A549 (cell line): ENCODE data around the gene MED13L. TPM values are rescaled to one million over a fixed set of nuclear protein-coding genes. Genes with fewer than 3 reads are reported as not detected.

Source experiments
- ATAC-seq, 2 experiments: fragments of 200-7000 bp in 1 of 2; fragments of >200 bp in 1 of 2; cut with Nextera tagmentation in 1 of 2; cut with Tn5 transposase in 1 of 2; 3 replicates each; pipeline versions ENCODE4 v1.8.0 to v1.9.1; 2018 to 2020; ENCODE audit warnings: mild to moderate bottlenecking in 1 of 2, moderate library complexity in 1 of 2
- CTCF ChIA-PET: fragments of 300-600 bp; sonication (Branson Sonifier 250); formaldehyde crosslinking; extraction: SDS; loops from one replicate; lab custom pipeline; 2021; ENCODE audit warnings: antibody characterized with exemption, inconsistent platforms; lab: Yijun Ruan, JAX
- POLR2A ChIA-PET: fragments of 350-600 bp; formaldehyde crosslinking; extraction: SDS; loops from one replicate; lab custom pipeline; 2021; ENCODE audit warnings: antibody characterized with exemption, inconsistent platforms; lab: Yijun Ruan, JAX
- DNase-seq, 2 experiments: peaks; one replicate each; pipeline versions ENCODE4 v3.0.0 to v3.0.0-alpha.2; 2011 to 2016; ENCODE audit warnings: low read depth in 1 of 2, low spot score in 1 of 2
- FAIRE-seq: peaks from 2 replicates; lab custom pipeline; 2011; peaks lifted over from hg19 to GRCh38; lab: Jason Lieb, UNC
- H3K27ac ChIP-seq, 2 experiments: fragments of >200 bp; sonication (Bioruptor Twin); formaldehyde crosslinking; 3 replicates each; pipeline ENCODE4 v1.5.1; 2016 to 2017
- H3K4me1 ChIP-seq: fragments of >200 bp; sonication (Bioruptor Twin); formaldehyde crosslinking; 3 replicates; pipeline ENCODE4 v1.6.1; 2016
- H3K4me2 ChIP-seq: fragments of >200 bp; sonication (Bioruptor Twin); formaldehyde crosslinking; 3 replicates; pipeline ENCODE4 v1.6.1; 2016
- H3K4me3 ChIP-seq: fragments of >200 bp; sonication (Bioruptor Twin); formaldehyde crosslinking; 3 replicates; pipeline ENCODE4 v1.5.1; 2016
- H3K9me3 ChIP-seq: fragments of >200 bp; sonication (Bioruptor Twin); formaldehyde crosslinking; 3 replicates; pipeline ENCODE4 v1.6.1; 2016
- CBX2 ChIP-seq: fragments of 200-600 bp; sonication (generic); IDR thresholded peaks from 2 replicates; pipeline ENCODE4 v1.6.1; 2016; ENCODE audit warnings: low read depth, mild to moderate bottlenecking, borderline replicate concordance
- CEBPB ChIP-seq, 2 experiments: fragments of >200 bp in 1 of 2; sonication (Bioruptor Twin) in 1 of 2; formaldehyde crosslinking in 1 of 2; IDR thresholded peaks; 2 replicates each; pipeline ENCODE4 v1.6.1; 2012 to 2016
- E2F6 ChIP-seq: IDR thresholded peaks from 2 replicates; pipeline ENCODE4 v1.6.1; 2012; ENCODE audit warnings: low read depth, borderline replicate concordance
- EHF ChIP-seq: fragments of 250-450 bp; sonication (Bioruptor Pico); IDR thresholded peaks from 2 replicates; pipeline ENCODE4 v1.5.0; 2020; ENCODE audit warnings: mild to moderate bottlenecking
- EP300 ChIP-seq, 2 experiments: fragments of >200 bp; sonication (Bioruptor Twin); formaldehyde crosslinking; IDR thresholded peaks; 2 replicates in 1 of 2; 3 replicates in 1 of 2; pipeline ENCODE4 v1.6.1; 2016 to 2017
- ESRRA ChIP-seq: fragments of 150-350 bp; IDR thresholded peaks from 2 replicates; pipeline ENCODE4 v1.6.1; 2014; ENCODE audit warnings: mild to moderate bottlenecking, low read length, borderline replicate concordance
- FOSB ChIP-seq: fragments of 250-450 bp; sonication (Bioruptor Pico); IDR thresholded peaks from 2 replicates; pipeline ENCODE4 v1.5.0; 2020; ENCODE audit warnings: mild to moderate bottlenecking, moderate library complexity
- FOSL2 ChIP-seq, 2 experiments: fragments of 450-650 bp in 1 of 2; fragments of >200 bp in 1 of 2; sonication (Bioruptor Twin) in 1 of 2; formaldehyde crosslinking; IDR thresholded peaks; 2 replicates each; pipeline versions ENCODE4 v1.5.0 to v1.6.1; 2016 to 2020; ENCODE audit warnings: mild to moderate bottlenecking in 1 of 2, moderate library complexity in 1 of 2
- GATA3 ChIP-seq: IDR thresholded peaks from 2 replicates; pipeline ENCODE4 v1.6.1; 2012; ENCODE audit warnings: borderline replicate concordance
- HDAC2 ChIP-seq: fragments of 200-600 bp; sonication (generic); IDR thresholded peaks from 2 replicates; pipeline ENCODE4 v1.6.1; 2016
- HOXB5 ChIP-seq: fragments of 250-450 bp; sonication (Bioruptor Pico); IDR thresholded peaks from 2 replicates; pipeline ENCODE4 v1.5.0; 2020; ENCODE audit warnings: mild to moderate bottlenecking, moderate library complexity
- JUN ChIP-seq, 2 experiments: fragments of >200 bp; sonication (Bioruptor Twin); formaldehyde crosslinking; IDR thresholded peaks; 2 replicates in 1 of 2; 3 replicates in 1 of 2; pipeline ENCODE4 v1.6.1; 2016 to 2017
- JUNB ChIP-seq: fragments of >200 bp; sonication (Bioruptor Twin); formaldehyde crosslinking; IDR thresholded peaks from 2 replicates; pipeline ENCODE4 v1.6.1; 2016
- MAFK ChIP-seq: fragments of 450-650 bp; IDR thresholded peaks from 2 replicates; pipeline ENCODE4 v1.6.1; 2014; ENCODE audit not compliant: partially characterized antibody
- MAX ChIP-seq: IDR thresholded peaks from 2 replicates; pipeline ENCODE4 v1.6.1; 2012
- PBX3 ChIP-seq: IDR thresholded peaks from 2 replicates; pipeline ENCODE4 v1.6.1; 2012
- POLR2A ChIP-seq: IDR thresholded peaks from 2 replicates; pipeline ENCODE4 v1.6.1; 2012; ENCODE audit warnings: mild to moderate bottlenecking, low read length
- RAD21 ChIP-seq, 2 experiments: fragments of >200 bp in 1 of 2; sonication (Bioruptor Twin) in 1 of 2; formaldehyde crosslinking in 1 of 2; IDR thresholded peaks in 1 of 2; conservative IDR thresholded peaks in 1 of 2; 2 replicates in 1 of 2; 3 replicates in 1 of 2; pipeline ENCODE4 v1.6.1; 2012 to 2018; ENCODE audit warnings: inconsistent platforms in 1 of 2
- RFX5 ChIP-seq: fragments of 450-650 bp; IDR thresholded peaks from 2 replicates; pipeline ENCODE4 v1.7.1; 2014; ENCODE audit warnings: antibody characterized with exemption, mild to moderate bottlenecking, moderate library complexity
- RNF2 ChIP-seq: fragments of 200-600 bp; sonication (generic); IDR thresholded peaks from 2 replicates; pipeline ENCODE4 v1.6.1; 2016; ENCODE audit warnings: low read depth, mild to moderate bottlenecking, antibody characterized with exemption, moderate library complexity, borderline replicate concordance
- TFCP2L1 ChIP-seq: fragments of 250-450 bp; sonication (Bioruptor Pico); IDR thresholded peaks from 2 replicates; pipeline ENCODE4 v1.5.0; 2021; ENCODE audit warnings: mild to moderate bottlenecking
- TP53 ChIP-seq: fragments of 250-450 bp; sonication (Bioruptor Pico); IDR thresholded peaks from 2 replicates; pipeline ENCODE4 v1.5.0; 2021; ENCODE audit warnings: mild to moderate bottlenecking, moderate library complexity
- ZNF302 ChIP-seq: fragments of 250-450 bp; sonication (Bioruptor Pico); IDR thresholded peaks from 2 replicates; pipeline ENCODE4 v1.9.0; 2021; ENCODE audit warnings: inconsistent platforms, mild to moderate bottlenecking, moderate library complexity
- ZSCAN20 ChIP-seq: fragments of 250-450 bp; sonication (Bioruptor Pico); IDR thresholded peaks from 2 replicates; pipeline ENCODE4 v1.8.0; 2022; ENCODE audit warnings: mild to moderate bottlenecking, moderate library complexity
- WGBS: methylation state at CpG from one replicate; pipeline ENCODE4 v1.1.6; 2017; ENCODE audit errors: missing lambda C conversion rate; 5-methylcytosine and 5-hydroxymethylcytosine counted together
- polyA plus RNA-seq, 4 experiments: library from polyadenylated mRNA; depleted of rRNA in 3 of 4; stranded (reverse); fragments of >200 nt; fragmentation: RNase III in 1 of 4; extraction: RNeasy Plus Mini Kit Qiagen cat#74134 plus additional on column Dnase treatment in 1 of 4; gene quantifications; 2 replicates in 3 of 4; 3 replicates in 1 of 4; pipeline ENCODE4 v1.2.3, GENCODE V29; 2011 to 2017
- TF ChIP-seq, protein P1 (sequence below): fragments of 250-450 bp; sonication (Bioruptor Pico); IDR thresholded peaks from 2 replicates; pipeline ENCODE4 v1.5.0; 2021; ENCODE audit warnings: mild to moderate bottlenecking, moderate library complexity, borderline replicate concordance
- TF ChIP-seq, protein P2 (sequence below): fragments of 450-650 bp; IDR thresholded peaks from 2 replicates; pipeline ENCODE4 v1.6.1; 2014; ENCODE audit warnings: antibody characterized with exemption

Gene MED13L
- polyA plus RNA-seq, 2 of the 4 experiments (the other 2 are of a cell fraction), result 23.2 to 134 TPM

GRCh38 chr12:116303066-116303465 is 25.6 kb upstream of the MED13L start:
- H3K27ac ChIP-seq, result no peak overlapping the region
- no peak overlapping the region for H3K4me2 ChIP-seq
- 58% methylated on average over 4 of the region's 4 CpGs for WGBS
- H3K4me1 ChIP-seq, result peaks cover 9% of the 10 kb centered on the region; the same call in 1 of the 3 replicates
- H3K4me3 ChIP-seq, result no peak overlapping the region
- FAIRE-seq (no peak), DNase-seq (no peak), ATAC-seq (no peak)
- ChIA-PET POLR2A (no interaction called here), CTCF (interaction anchor here (1.1 to 1.2 kb wide), 2 partner anchors 10 to 23 kb away, joined by 3 to 4 read pairs; no protein-coding TSS in a partner anchor)
- no peaks in the 10 kb centered on the region for H3K9me3 ChIP-seq
- TF ChIP-seq GATA3 (no peak), RFX5 (no peak), HDAC2 (no peak), JUNB (no peak), RNF2 (no peak), ZNF302 (CRISPR knock-in tag) (no peak), CEBPB (IDR thresholded peaks at IDR 0.05) (no peak), EHF (CRISPR knock-in tag) (no peak), FOSB (CRISPR knock-in tag) (no peak), MAFK (no peak), TP53 (CRISPR knock-in tag) (no peak), POLR2A (no peak), ESRRA (no peak), CBX2 (no peak), E2F6 (no peak), TFCP2L1 (CRISPR knock-in tag) (no peak), PBX3 (no peak), ZSCAN20 (CRISPR knock-in tag) (no peak)
- TF ChIP-seq, protein P1, sequence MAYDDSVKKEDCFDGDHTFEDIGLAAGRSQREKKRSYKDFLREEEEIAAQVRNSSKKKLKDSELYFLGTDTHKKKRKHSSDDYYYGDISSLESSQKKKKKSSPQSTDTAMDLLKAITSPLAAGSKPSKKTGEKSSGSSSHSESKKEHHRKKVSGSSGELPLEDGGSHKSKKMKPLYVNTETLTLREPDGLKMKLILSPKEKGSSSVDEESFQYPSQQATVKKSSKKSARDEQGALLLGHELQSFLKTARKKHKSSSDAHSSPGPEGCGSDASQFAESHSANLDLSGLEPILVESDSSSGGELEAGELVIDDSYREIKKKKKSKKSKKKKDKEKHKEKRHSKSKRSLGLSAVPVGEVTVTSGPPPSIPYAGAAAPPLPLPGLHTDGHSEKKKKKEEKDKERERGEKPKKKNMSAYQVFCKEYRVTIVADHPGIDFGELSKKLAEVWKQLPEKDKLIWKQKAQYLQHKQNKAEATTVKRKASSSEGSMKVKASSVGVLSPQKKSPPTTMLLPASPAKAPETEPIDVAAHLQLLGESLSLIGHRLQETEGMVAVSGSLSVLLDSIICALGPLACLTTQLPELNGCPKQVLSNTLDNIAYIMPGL (CRISPR knock-in tag), result no peak

DNA sequence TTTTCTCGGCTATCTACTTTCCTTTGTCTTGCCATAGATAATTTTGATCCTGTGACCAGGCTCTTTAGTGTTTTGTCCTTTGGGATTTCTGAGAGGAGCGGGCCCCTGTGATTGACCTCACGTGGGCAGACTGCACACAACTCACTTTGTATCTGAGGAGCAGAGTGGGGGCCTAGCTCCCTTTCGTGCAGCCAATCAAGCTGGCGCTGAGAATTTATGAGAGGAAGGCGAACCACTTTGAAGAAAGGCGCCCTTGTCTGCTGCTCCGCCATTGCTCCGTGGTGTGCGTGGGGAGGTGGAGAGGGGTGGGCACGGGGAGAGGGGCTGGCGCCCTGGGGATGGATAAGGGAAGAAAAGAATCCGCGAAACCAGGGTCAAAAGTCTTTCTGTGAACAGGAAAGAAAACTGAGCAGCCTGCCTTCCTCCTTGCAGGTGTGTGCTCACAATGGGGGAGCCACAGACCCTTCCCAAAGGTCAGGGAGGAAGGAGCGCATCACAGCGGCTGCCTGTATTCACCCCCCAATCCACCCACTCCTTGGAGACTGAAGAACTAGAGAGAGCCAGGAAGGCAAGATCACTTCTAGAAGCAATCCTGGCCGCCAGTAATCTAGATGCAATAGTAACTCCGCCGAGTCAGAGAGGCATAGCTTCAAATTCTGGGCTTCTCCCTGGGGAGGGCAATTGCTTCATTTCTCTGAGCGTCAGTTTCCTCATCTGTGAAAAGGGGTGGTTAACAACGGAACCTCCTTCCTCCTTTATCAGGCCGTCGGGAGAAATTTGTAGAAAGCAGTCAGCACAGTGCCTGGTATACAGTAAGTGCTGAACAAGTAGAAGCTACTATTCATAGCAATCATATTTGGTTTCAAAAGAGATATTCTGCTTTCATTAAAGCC is 24.9 kb upstream of the MED13L start:
- H3K27ac ChIP-seq, result 0 out of 6 replicates have a peak overlapping the region, but pooled peaks of 1 of the 2 experiments have one; percentile 3
- CTCF ChIA-PET, result interaction anchor here (1.1 to 1.2 kb wide), 2 partner anchors 9 to 24 kb away, joined by 3 to 4 read pairs; no protein-coding TSS in a partner anchor
- FAIRE-seq (no peak), DNase-seq (no peak), ATAC-seq (no peak)
- peaks cover 9% of the 10 kb centered on the region; the same call in 1 of the 3 replicates for H3K4me1 ChIP-seq
- no peak overlapping the region for H3K4me2 ChIP-seq
- H3K9me3 ChIP-seq, result no peaks in the 10 kb centered on the region
- POLR2A ChIA-PET, result no interaction called here
- WGBS, result 88% methylated on average over 23 of the region's 23 CpGs
- no peak overlapping the region for H3K4me3 ChIP-seq
- TF ChIP-seq JUN (IDR thresholded peaks at IDR 0.05) (no peak), FOSL2 (IDR thresholded peaks at IDR 0.05) (no peak), FOSL2 (CRISPR knock-in tag; IDR thresholded peaks at IDR 0.05) (no peak), E2F6 (no peak), MAX (no peak), MAFK (no peak), HOXB5 (CRISPR knock-in tag) (no peak), EP300 (IDR thresholded peaks at IDR 0.05) (no peak), TFCP2L1 (CRISPR knock-in tag) (no peak), RAD21 (conservative IDR thresholded peaks at IDR 0.05 in 1 of 2, IDR thresholded peaks at IDR 0.05 in 1 of 2) (no peak), ZNF302 (CRISPR knock-in tag) (no peak)
- TF ChIP-seq, protein P2, sequence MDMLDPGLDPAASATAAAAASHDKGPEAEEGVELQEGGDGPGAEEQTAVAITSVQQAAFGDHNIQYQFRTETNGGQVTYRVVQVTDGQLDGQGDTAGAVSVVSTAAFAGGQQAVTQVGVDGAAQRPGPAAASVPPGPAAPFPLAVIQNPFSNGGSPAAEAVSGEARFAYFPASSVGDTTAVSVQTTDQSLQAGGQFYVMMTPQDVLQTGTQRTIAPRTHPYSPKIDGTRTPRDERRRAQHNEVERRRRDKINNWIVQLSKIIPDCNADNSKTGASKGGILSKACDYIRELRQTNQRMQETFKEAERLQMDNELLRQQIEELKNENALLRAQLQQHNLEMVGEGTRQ, result no peak
